ENCODE measurements around the gene PIK3R5.

PIK3R5 gene

DNA sequence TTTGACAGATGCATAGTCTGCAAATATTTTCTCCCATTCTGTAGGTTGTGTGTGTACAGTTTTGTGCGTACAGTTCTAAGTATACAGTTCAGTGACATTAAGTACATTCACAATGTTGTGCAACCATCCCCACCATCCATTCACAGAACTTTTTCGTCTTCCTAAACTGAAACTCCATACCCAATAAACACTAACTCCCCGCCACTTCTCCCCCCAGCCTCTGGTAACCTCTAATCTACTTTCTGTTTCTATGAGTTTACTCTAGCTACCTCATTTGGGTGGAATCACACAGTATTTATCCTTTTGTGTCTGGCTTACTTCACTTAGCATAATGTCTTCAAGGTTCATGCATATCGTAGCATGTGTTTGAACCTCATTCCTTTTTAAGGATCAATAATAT is 14.3 kb downstream of the PIK3R5 start:
- DNase-seq, result no peak

DNA sequence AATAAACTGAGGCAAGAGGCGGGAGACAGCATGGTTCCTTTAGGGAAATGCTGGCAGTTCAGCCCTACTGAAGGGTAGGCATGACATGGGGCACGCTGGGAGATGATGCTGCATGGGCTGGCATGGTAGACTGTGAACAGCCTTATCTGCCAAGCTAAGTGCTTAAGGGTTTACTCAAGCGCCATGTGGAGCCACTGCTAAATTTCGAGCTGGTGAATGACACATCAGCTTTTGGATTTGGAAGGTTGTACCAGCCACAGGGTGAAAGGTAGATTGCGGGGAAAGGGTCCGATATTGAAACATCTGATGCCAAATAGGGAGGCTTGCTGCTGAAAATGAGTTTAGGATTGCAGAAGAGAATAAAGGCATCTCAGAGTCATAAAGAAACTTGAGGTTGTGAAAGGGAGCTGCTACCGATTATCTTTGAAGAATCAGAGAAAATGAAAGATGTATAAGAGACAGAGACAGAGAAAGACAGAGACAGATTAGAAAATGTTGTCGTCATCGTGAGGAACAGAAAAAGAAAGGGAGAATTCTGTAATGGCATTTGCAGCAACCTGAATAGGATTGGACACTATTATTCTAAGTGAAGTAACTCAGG is 16.3 kb downstream of the PIK3R5 start:
- DNase-seq, result no peak

DNA sequence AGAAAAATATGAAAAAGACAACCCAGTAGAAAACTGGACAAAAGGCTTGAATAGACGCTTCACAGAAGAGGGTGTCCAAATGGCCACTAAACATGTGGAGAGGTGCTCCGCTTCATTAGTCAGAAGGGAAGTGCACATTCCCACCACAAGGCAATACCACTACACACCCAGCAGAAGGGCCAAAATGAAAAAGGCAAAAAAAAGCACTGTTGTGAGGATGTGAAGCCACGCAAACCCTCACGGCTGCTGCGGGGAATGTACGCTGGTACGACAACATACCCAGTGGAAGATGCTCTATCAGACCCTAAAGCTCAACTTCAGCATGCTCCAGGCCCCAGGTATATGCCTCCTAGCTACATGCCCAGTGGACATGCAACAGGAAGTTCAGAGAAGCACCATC is 17.0 kb downstream of the PIK3R5 start:
- no peak for DNase-seq

DNA sequence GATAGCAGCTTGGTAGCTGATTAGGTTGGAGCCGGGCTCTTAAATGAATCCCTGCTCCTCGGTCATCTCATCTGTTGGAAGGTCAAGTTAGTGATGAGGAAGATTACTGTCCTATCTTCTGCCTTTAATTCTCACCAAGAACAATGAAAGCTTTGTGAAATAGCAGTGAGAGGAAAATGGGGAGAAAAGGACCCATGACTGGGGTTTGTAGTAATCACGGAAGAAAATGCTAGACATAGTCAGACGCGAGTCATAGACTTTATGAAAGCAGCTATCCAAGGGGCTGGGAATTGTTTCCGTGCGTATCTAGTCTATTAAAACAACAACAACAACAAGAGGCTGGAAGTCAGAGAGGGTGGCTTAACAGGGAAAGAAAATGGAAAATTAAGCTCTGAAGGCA is 18.3 kb downstream of the PIK3R5 start:
- no peak for DNase-seq

DNA sequence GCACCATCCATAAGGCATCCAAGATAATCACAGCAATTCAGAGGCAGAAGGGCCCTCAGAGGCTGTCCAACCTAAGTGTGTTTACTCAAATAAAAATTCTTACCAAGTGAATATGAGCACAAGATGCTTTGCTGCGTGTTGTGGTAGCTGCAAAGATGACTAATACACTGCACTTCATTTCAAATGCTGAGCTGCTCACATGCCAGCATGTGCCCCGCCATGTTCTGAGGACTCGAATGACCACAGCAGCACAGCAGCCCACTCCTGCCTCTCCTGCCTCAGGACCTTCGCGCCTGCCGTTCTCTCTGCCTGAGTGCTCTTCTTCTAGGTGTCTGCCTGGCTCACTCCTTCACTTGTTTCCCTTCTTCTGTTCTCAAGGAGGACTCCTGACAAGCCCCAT is 19.0 kb downstream of the PIK3R5 start:
- DNase-seq, result no peak

DNA sequence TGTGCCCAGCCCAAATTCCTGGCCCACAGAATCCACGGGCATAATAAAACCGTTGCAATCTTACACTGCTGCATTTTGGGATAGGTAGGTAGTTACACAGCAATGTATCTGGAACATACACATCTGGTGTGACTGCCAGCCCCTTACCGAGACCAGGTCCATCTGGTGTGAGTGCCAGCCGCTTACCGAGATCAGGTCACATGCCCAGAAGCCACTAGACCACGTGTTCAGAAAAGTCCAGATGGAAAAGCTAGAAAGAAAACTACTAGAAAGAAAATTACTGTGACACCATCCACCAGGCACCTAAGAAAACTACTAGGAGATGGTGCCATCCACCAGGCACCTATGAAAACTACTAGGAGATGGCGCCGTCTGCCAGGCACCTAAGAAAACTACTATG is 19.4 kb downstream of the PIK3R5 start:
- no peak for DNase-seq

GRCh38 chr17:8944748-8945147 is 20.8 kb downstream of the PIK3R5 start:
- no peak for DNase-seq

DNA sequence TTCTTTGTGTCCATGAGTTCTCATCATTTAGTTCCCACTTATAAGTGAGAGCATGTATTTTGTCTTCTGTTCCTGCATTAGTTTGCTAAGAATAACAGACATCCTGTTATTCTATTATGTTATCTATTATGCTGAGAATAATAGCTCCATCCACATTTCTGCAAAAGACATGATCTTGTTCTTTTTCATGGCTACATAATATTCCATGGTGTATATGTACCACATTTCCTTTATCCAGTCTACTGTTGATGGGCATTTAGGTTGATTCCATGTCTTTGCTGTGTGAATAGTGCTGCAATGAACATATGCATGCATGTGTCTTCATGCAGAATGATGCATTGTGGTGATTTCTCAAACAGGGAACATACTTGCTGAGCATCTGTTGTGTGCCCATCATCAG is 21.4 kb downstream of the PIK3R5 start:
- DNase-seq, result no peak

- DNase-seq, result no peak
Measured at GRCh38 chr17:8941980-8942622, 23.4 kb downstream of the PIK3R5 start.

DNA sequence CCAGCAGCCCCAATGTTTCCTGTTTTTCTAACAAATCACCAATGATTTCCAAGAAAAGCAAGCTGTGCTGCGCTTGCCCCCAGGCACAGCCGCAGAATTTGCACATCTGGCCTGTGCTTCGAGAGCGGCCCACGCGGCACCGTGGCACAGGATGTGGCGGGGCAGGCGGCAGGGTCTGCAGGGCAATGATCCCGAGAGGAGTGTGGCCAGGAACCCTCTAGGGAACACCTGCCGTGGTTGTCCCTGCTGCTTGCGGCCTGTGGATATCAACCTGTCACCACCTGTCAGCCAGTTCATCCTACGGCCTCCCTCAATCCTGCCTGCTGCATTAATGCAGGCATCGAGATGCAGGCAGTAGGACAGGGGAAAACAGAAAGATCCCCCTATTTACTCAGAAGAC is 24.0 kb downstream of the PIK3R5 start:
- no peak for DNase-seq

GRCh38 chr17:8940866-8941471 is 24.5 kb downstream of the PIK3R5 start:
- no peak for DNase-seq

GRCh38 chr17:8939496-8940334 is 25.8 kb downstream of the PIK3R5 start:
- no peak for DNase-seq

GRCh38 chr17:8938933-8939332 is 26.6 kb downstream of the PIK3R5 start:
- no peak for DNase-seq

GRCh38 chr17:8935191-8935590 is 30.3 kb downstream of the PIK3R5 start:
- DNase-seq, result no peak

DNA sequence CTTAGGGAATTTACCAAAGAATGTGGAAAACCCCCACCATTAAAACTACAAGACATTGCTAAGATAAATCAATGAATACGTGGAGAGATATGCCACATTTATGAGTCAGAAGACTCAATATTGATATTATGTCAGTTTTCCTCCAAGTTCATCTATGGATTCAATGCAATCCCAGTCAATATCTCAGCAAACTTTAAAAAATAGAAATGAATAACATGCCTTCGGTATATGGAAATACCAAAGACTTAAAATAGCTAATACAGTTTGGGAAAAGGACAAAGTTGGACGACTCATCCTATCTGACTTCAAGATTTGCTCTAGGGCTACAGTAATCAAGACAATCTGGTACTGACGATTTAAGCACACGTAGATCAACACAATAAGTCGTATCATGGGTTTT is 31.2 kb downstream of the PIK3R5 start:
- DNase-seq, result no peak

- no peak for DNase-seq
Measured at GRCh38 chr17:8930649-8931048, 34.9 kb downstream of the PIK3R5 start.

DNA sequence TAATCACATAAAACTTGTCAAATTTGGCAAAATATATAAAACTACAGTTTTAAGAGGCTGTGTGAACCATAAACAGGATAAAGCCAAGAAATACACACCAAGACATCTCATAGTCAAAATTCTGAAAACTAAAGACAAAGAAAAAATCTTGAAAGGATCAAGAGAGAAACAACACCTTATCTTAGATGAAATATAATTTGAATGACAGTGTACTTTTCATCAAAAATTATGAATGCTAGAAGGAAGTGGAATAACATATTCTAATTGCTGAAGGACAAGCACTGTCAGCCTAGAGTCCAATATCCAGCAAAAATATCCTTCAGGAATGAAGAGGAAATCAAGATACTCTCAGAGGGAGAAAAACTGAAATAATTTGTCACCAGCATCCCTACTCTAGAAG is 37.2 kb downstream of the PIK3R5 start:
- no peak for DNase-seq

GRCh38 chr17:8927395-8927794 is 38.1 kb downstream of the PIK3R5 start:
- DNase-seq, result no peak

GRCh38 chr17:8925808-8926207 is 39.7 kb downstream of the PIK3R5 start:
- no peak for DNase-seq

GRCh38 chr17:8925141-8925540 is 40.4 kb downstream of the PIK3R5 start:
- no peak for DNase-seq

- DNase-seq, result no peak
Measured at GRCh38 chr17:8924595-8924994, 40.9 kb downstream of the PIK3R5 start.

- no peak for DNase-seq
Measured at GRCh38 chr17:8923762-8924161, 41.7 kb downstream of the PIK3R5 start.

DNA sequence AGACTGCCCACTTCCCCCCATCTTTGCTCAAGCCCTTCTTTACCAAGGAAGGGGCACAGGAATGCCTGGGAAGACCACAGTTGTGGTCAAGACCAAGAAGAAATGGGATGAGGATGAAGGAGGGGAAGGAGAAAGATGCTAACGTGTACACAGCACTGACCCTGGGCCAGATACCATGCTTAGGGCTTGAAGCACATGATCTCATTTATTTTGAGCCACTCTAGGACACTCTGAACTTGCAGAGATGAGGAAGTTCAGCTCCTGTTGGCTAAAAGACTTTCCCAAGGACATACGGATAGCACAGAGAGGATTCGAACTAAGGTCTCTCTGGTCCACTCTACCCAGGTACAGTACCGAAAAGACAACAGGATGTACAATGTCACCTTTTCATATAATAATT is 42.6 kb downstream of the PIK3R5 start:
- no peak for DNase-seq

DNA sequence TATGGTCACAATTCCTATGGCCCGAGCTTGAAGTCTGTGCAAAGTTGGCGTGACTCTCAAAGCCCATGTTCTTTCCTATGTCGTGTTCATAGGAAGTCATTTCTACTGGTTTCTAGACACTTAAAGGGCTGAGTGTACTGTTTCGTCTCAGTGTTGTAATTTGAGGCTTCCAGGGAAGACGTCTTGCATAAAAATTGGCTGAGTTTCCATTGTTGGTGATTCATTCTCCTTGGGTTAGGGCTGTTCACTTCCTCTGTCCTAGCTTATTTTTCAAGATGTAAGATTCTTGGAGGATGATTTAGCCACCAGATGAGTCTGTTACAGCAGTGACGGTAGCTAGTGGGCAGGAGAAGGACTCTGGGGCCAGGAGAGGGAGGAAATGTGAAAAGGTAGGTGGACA is 43.1 kb downstream of the PIK3R5 start:
- no peak for DNase-seq
